ENCODE data around the gene CHTF18. TPM values are rescaled to one million over a fixed set of nuclear protein-coding genes. Genes with fewer than 3 reads are reported as not detected.
A peak's percentile ranks its signal among the peaks of the same experiment; 100 is the strongest.

The CHTF18 gene
- total RNA-seq, 1 donor from 2014 or later: 11.3 TPM

GRCh38 chr16:754656-755055 lies 33.8 kb upstream of the CHTF18 start:
- Histone ChIP-seq H3K27ac (no peak overlapping the region), H3K4me1 (no peaks in the 10 kb centered on the region), H3K9me3 (no peaks in the 10 kb centered on the region), H3K4me3 (no peak overlapping the region), H3K36me3 (no peaks in the 10 kb centered on the region), H3K27me3 (ENCODE audit: low read depth) (no peaks in the 10 kb centered on the region)
- ATAC-seq (peak in 1 of 2 donors; percentile 8), DNase-seq (no peak)
- intact Hi-C loops (cut with DNase I): no loop called here
- TF ChIP-seq, protein P1, sequence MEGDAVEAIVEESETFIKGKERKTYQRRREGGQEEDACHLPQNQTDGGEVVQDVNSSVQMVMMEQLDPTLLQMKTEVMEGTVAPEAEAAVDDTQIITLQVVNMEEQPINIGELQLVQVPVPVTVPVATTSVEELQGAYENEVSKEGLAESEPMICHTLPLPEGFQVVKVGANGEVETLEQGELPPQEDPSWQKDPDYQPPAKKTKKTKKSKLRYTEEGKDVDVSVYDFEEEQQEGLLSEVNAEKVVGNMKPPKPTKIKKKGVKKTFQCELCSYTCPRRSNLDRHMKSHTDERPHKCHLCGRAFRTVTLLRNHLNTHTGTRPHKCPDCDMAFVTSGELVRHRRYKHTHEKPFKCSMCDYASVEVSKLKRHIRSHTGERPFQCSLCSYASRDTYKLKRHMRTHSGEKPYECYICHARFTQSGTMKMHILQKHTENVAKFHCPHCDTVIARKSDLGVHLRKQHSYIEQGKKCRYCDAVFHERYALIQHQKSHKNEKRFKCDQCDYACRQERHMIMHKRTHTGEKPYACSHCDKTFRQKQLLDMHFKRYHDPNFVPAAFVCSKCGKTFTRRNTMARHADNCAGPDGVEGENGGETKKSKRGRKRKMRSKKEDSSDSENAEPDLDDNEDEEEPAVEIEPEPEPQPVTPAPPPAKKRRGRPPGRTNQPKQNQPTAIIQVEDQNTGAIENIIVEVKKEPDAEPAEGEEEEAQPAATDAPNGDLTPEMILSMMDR (IDR thresholded peaks at IDR 0.05): no peak

DNA sequence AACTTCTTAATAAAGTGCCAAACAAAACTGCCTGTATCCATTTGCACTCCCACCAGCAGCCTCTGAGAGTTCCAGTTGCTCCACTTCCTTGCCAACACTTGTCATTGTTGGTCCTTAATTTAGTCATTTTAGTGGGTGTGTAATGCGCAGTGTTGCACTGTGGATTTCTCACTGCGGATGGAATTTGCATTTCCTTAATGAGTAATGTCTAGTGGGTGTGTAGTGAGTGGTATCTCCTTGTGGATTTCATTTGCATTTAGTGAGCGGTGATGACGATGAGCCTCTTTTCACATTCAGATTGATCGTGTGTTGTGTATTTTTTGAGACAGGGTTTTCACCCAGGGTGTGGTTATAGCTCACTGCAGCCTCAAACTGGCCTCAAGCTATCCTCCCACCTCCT lies 32.0 kb upstream of the CHTF18 start:
- Histone ChIP-seq H3K27me3 (ENCODE audit: low read depth) (no peaks in the 10 kb centered on the region), H3K4me1 (peaks cover 8% of the 10 kb centered on the region), H3K27ac (no peak overlapping the region), H3K9me3 (no peaks in the 10 kb centered on the region), H3K36me3 (no peaks in the 10 kb centered on the region), H3K4me3 (no peak overlapping the region)
- TF ChIP-seq, protein P1 (IDR thresholded peaks at IDR 0.05): no peak
- intact Hi-C loops (cut with DNase I): no loop called here
- no peak for DNase-seq
- ATAC-seq: no peak

DNA sequence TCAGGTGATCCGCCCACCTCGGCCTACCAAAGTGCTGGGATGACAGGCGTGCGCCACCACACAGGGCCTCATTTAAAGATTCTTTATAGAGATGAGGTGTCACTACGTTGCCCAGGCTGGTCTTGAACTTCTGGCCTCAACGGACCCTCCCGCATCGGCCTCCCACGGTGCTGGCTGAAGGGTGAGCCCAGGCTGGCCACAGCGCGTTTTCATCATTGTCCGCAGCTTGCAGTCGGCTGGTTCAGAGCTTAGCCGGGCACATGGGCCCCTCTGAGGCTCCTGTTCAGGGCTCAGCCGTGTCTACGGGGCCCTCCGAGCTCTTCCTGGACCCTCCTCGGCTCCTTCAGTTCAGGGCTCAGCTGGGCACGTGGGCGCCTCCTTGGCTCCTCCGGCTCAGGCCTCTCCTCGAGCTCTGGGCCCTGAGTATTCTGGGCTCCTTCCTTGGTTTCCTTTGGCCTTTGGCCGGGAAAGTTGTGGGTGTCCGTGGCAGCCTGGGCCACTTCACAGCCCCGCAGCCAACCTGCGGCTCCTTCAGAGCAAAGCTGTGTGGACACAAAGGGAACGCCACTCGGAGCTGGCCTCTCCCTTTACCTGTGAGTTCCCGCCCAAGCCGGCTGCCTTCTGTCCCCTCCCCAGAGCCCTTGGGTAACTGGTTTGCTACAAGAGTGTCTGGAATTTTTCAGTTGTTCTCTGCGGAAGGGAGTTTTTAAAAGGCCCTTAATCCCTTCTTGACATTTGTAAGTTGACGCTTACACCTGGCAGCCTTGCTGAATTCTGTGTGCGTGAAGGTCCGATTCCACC lies 29.1 kb upstream of the CHTF18 start:
- H3K4me3 ChIP-seq: no peak overlapping the region
- TF ChIP-seq, protein P1 (IDR thresholded peaks at IDR 0.05): no peak
- peak overlapping the region; percentile 79 for H3K27ac ChIP-seq
- H3K36me3 ChIP-seq: no peaks in the 10 kb centered on the region
- peak; percentile 87 for DNase-seq
- ATAC-seq: peak; percentile 89
- no peaks in the 10 kb centered on the region for H3K27me3 ChIP-seq (ENCODE audit: low read depth)
- peaks cover 8% of the 10 kb centered on the region for H3K4me1 ChIP-seq
- no peaks in the 10 kb centered on the region for H3K9me3 ChIP-seq
- intact Hi-C loops (cut with DNase I): no loop called here

- Histone ChIP-seq H3K4me1 (peaks cover 8% of the 10 kb centered on the region), H3K36me3 (no peaks in the 10 kb centered on the region), H3K27me3 (ENCODE audit: low read depth) (no peaks in the 10 kb centered on the region), H3K27ac (peak overlapping the region; percentile 79), H3K9me3 (no peaks in the 10 kb centered on the region), H3K4me3 (no peak overlapping the region)
- TF ChIP-seq, protein P1 (IDR thresholded peaks at IDR 0.05): no peak
- intact Hi-C loops (cut with DNase I): no loop called here
- DNase-seq (peak; percentile 48), ATAC-seq (peak; percentile 9)
Observed at GRCh38 chr16:760065-760464, 28.4 kb upstream of the CHTF18 start.

GRCh38 chr16:760545-761343 lies 27.7 kb upstream of the CHTF18 start, which contains the start of gene MSLN:
MSLN (plus strand) TSS chr16:760734; CDS start chr16:762681, 1,947 bp downstream.
- H3K4me1 ChIP-seq: peaks cover 8% of the 10 kb centered on the region
- DNase-seq: peak; percentile 69
- H3K27me3 ChIP-seq (ENCODE audit: low read depth): no peaks in the 10 kb centered on the region
- H3K36me3 ChIP-seq: no peaks in the 10 kb centered on the region
- intact Hi-C loops (cut with DNase I): no loop called here
- peak within 1 kb of the TSS; percentile 79 for H3K27ac ChIP-seq
- no peaks in the 10 kb centered on the region for H3K9me3 ChIP-seq
- TF ChIP-seq, protein P1 (IDR thresholded peaks at IDR 0.05): no peak
- ATAC-seq: peak; percentile 53 to 66
- H3K4me3 ChIP-seq: peak within 1 kb of the TSS; percentile 27

All from lower lobe of right lung (tissue), 2 donors.